GM21737 (cell line): ENCODE results near the gene UMAD1.
"Not testable (repeated sequence)": the region's sequence is repeated elsewhere in the genome, so short reads cannot be mapped to it uniquely, and the experiment has no call there.

Experiments used
- ATAC-seq: cut with Tn5 transposase; IDR thresholded peaks from one replicate; pipeline ENCODE4 v1.9.1; 2021; ENCODE audit warnings: mild to moderate bottlenecking, moderate library complexity; ENCODE audit not compliant: unreplicated experiment

The UMAD1 gene

DNA sequence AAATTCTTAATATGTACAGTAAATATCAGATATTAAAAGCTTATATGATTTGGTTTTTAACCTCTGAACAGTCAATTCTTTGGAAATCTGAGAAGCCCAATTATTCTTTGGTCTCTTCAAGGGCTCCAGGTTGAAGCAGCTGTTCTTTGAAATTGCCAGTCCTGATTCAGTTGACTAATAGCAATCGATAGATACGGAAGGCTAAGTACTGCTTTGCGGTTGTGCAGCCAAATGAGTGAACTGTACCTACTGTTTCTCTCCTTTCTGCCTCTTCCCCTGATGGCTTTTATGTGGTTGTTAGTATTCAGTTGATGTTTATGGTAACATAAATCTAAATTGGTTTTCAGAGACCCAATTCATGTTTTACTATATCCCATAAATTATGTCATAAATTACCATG, 181.0 kb downstream of the UMAD1 start:
- ATAC-seq: no peak

DNA sequence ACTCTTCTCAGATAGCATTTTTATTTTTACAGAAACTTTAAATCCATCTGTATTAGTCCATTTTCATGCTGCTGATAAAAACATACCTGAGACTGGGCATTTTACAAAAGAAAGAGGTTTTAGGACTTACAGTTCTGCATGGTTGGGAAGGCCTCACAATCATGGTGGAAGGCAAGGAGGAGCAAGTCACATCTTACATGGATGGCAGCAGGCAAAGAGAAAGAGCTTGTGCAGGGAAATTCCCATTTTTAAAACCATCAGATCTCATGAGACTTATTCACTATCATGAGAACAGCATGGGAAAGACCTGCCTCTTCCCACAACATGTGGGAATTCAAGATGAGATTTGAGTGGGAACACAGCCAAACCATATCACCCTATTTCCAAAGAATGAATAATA, 184.7 kb downstream of the UMAD1 start:
- not testable (repeated sequence) for ATAC-seq

DNA sequence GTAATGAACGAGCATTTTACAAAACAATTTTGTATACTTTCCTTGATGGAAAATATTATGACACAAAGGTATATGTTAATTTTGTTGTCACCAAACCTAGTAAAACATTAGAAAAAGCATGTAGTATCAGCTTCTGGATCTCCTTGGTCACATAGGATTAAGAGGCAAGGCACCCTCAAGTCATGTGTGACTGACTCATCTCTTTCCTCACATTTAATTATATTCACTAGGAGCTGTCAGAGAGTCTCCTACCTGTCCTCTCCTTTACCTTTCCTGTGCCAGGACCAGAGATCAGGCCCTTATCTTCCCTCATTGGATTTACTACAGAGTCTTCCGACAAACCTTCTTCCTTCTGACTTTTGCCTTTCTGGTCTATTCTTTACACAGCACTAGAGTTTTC, 189.1 kb downstream of the UMAD1 start:
- no peak for ATAC-seq

DNA sequence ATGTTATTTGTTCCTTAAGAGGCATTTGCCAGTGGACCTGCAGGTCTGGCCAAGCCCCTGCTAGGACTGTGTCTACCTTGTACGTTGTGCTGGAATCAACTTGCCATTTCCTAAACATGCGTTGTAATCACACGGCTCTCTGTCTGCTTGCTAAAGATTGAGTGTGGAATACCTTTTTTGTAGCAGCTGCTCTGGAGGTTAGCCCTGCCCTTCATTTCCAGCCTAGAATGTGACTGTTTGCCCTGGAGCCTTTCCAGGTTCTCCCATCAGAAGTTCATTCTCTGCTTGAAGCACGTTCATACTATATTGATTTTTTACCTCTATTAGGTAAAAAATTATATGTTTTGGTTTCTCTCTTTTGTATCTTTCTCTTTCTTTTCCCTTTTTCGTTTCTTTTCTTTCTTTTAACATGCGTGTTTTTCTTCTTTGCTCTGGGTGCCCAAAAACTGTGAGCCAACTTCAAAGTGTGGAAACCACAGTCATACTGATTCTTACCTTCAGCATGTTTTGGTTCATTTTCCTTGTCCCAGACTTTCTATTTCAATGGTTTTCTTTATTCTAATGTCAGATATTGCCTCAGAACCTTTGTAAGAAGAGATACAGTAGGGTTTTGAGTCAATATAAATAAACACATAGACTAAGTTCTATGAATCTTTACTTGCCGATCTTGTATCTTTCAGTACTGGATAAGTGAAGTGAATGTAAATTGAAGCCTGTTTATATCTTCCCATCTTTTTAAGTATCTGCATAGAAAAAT, 189.7 kb downstream of the UMAD1 start:
- ATAC-seq: no peak

DNA sequence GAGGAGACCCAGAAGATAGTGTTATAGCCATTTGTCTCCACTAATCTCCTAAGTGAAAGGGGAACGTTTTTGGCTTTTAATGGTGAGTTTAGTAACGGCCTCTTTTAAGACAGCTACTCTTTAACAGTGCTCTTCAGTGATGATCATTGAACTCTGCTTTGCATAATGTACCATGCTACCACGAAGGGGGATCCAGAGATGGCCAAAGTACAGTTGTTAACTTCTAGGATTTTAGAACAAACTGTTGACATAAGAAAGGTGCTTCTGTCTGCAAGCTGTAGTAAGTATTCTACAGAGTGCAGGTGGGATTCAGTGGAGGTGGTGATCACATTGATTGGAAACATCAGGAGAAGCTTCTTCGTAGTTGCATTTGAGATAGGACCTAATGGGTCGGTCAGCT, 192.0 kb downstream of the UMAD1 start:
- ATAC-seq: no peak

DNA sequence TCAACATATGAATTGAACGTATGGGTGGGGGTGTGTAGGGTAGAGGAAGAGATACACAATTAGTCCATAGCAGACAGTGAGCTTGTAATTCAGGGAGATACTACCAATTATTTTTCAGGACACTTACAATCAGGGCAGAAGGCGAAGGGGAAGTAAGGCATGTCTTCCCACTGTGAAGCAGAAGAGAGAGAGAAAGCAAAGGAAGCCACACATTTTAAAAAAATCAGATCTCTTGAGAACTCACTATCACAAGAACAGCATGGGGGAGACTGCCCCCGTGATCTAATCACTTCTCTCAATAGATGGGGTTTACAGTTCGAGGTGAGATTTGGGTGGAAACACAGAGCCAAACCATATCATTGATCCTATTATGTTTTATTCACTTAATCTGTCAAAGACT, 194.2 kb downstream of the UMAD1 start:
- no peak for ATAC-seq

DNA sequence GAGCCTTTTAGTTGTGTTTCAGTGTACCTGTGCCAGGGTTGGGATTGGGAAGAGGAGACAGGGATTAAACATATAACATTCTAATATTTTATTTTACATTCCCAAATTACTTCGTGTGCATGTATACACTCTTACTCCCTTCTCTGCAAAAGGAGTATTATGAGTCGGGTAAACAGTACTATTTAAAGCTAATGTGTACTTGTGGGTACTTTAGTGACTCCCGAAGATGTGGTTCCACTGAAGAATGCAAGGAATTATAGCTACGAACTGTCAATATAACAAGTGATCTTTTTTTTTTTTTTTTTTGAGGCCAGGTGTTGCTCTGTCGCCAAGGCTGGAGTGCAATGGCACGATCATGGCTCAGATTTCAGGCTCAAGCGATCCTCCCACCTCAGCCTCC, 200.5 kb downstream of the UMAD1 start:
- no peak for ATAC-seq

DNA sequence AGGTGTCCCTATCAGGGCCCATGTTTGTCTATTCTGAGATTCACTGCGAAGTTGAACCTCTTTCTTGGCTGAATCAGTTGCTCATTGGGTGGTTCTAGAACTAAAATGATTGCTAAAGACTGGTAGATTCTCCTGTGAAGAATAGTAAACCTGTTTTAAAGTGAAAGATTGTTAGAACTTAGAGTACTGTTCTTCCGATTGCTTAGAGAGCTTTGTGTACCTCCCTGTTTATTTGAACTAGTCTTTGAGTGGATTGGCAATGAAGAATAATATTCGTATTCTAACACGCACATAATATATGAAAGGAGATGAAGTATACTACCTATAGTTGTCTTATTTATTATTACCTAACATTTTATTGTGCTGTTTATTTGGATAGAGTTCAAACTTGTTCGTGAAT, 202.7 kb downstream of the UMAD1 start:
- no peak for ATAC-seq

DNA sequence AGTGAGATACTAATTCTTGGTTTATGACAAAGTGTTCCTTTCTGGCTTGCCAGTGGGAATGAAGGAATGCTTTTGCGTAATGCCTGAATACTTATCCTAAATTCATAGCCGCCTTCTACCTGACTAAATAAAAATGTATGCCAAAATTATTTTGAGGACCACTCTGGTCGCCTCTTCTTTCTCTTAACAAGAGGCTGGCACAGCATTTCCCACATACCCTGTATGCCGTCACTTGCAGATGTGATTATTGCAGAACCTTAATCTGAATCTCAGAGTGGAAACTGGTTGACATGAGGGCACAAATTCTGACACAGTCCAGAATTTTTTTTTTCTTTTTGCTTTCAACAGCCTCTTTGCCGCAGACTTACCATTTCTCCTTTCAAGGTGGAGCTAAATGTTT, 203.4 kb downstream of the UMAD1 start:
- no peak for ATAC-seq

DNA sequence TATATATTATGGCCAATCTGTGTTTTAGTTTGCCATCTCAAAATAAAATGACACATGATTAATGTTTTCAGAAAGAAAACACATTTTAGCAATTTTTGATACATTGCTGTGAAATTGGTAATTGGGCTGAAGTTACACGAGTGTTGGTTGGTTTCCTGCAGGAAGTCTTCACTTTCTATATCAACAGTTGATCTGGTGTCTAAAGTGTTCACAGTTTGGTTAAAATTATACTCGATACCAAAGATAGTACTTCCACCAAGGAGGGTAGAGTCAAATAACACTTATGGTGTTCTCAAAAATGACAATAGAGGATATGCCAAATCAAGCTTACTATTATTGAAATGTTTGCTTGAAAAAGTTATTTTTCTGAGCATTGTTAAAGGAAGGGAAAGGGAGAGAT, 207.7 kb downstream of the UMAD1 start:
- ATAC-seq: no peak

DNA sequence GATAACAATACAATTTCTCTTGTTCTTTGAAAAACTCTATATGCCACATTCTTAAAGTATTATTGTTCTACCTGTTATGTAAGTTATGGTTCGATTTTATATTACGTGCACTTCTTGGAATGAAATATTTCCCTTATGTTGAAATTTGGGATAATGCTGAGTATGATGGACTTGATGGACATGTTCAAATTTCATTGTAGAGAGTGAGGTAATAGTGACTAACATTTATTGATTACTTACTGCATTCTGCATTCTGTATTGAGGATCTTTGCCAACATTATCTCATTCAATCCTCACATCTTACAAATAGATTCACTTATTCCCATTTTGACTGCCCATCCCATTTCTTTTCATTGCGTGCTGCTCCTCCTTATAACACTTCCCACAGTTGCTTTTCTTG, 208.3 kb downstream of the UMAD1 start:
- no peak for ATAC-seq

DNA sequence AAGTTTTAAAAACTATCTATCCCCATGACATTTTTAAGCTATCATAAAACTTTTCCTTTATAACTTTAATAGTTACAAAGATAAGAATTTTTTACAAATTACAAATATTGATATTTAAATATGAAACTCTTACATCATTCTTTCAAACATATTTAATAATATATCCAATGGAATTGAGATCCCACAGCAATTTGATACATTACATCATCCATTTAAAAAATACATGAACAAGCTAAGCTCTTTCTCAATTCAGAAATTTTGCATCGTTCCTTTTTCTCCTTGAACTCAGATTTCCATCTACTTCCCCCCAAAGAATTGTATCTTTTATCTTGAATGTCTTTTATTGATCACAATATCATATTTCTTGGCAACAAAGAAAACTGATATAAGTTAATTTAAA, 209.6 kb downstream of the UMAD1 start:
- ATAC-seq: no peak

DNA sequence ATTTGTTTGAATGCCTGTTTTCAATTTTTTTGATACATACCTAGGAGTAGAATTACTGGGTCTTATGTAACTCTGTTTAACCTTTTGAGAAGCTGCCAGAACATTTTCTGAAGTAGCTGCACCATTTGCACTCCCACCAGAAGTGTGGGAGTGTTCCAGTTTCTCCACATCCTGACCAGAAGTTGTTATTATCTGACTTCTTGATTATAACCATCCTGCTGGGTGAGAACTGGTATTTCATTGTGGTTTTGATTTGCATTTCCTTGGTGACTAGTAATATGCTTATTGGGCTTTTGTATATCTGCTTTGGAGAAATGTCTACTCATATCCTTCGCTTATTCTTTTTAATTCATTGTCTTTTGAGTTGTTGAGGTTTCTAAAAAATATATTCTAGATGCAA, 210.8 kb downstream of the UMAD1 start:
- no peak for ATAC-seq

DNA sequence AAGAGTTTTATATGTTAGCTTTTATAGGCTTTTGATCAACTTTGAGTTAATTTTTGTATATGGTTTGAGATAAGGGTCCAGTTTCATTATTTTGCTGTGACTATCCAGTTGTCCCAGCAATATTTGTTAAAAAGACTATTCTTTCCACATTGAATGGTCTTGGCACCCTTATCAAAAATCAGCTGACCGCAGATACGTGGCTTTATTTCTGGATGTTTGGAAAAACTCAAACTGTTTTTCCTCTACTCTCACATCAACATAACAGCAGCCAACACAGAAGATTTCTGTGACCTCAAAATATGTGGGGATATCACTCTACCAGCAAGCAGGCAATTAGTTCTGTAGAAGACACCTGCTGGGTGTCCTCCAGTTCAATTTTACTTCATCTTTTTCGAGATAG, 211.4 kb downstream of the UMAD1 start:
- no peak for ATAC-seq

DNA sequence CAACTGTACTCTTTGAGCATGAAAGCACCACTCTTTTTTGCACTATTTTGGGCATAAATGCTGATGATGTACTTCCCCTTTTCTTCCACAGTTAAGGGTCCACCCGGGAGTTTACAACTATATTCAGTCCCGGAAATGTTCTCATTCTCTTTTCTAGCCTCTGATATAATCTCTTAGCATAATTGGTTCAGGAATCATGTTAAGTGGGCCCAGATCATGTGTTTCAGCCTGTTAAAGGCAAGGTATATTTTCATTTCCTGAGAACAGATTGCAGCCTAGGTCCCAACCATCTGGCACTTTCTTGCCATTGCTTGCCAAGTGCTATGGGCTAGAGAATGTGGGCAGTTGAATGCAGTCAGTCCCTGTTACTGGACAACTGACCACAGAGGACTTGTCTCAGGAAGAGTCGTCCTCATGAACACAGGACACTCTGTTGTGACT, 216.6 kb downstream of the UMAD1 start:
- ATAC-seq: no peak

DNA sequence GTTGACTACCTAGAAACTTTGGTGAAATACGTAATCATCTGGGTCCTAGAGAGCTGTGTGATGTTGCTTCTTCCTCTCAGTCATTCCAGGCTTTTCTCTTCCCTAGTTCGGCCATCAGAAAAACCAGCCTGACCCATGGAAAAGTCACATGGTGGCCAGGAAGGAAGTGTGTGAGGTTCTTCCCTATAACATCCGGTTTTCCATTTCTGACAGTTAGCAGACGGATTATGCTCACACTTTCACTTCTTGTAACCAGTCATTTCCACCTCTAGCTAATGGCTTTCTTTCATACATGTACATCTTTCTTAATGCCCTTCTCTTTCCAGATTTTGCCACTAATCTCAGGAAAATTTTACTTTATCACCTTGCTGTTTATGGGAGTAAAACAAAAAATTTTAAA, 218.0 kb downstream of the UMAD1 start:
- no peak for ATAC-seq

DNA sequence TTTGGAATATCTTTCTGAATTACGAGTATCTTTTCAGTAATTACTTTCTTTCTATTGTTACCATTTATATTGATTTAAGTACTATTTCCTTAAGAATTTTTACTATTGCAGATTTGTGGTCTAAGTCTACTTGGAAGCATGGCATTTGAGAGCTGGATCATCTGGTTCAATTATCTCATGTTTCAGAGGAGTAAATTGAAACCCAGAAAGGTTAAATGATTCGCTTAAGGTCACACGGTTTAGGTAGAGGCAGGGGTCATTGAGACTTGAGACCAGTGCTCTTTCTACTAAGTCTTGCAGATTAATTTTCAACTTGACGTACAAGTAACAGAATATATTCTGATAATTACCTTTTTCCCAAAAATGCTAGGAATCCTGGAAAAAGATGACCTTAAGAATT, 218.9 kb downstream of the UMAD1 start:
- no peak for ATAC-seq

DNA sequence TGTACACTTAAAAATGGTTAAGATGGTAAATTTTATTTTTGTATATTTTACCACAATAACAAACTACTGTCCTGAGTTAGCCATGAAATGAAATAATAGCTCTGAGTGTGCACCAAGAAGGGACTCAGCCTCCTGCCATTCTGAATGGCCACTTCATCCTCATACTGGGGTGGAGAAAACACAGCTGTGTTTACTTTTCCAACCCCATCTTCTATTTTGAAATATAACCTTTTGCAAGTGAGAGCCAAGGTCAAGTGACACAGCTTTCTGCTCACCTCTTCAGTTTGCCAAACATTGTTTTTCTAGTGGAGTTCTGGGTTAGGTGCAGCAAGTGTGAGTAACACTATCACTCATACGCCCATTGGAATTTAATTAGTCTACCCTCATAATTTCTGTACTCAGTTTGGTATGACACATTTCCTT, 220.7 kb downstream of the UMAD1 start:
- no peak for ATAC-seq

DNA sequence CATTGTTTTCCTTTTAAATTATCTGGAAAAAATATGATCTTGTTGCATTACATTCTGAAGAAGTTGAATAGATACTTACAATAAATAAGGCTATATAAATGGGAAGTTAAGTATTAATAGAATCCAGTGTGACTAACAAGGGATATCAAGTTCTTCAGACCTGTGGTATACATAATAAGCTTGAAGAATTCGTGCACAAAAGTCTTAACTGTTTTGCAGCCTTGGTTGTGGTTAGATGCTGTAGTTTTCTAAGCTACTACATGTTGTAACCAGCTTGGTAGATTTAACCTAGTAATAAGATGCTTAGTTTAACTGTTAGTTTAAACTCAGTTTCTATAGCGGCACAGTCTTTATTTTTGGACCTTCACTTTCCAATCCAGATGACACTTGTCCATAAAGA, 221.8 kb downstream of the UMAD1 start:
- ATAC-seq: no peak

DNA sequence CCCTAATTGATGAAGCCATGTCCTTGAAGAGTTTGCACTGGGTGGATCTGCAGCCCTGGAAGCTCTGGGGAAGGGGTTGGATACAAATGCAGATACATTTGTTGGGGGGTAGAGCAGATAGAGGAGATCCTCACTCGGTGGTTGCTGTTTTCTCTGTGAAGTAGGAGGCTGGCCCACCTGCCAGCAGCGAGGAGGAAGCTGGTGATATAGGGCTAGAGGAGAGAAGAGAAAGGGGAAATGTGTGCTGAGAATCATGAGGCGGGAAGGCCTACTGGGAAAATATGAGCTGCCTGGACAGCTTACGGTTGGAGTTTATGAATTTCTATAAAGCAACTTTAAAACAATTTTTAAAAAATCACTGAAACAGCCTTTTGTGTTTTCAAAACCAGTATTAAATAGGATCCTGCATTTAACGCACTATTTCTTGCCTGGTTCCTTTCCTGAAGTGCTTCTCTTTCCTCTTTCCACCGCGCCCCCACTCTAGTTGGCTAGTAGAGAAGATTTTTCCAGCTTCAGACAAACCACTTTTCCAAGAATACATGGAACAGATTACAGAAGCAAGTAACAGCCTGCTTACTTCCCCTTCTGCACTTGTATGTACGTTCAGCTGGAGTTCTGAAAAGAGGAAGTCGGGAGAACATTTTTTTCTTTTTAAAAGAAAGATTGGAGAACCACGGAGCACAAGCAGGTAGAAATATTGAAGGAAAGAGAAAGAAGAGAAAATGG, 227.5 kb downstream of the UMAD1 start:
- ATAC-seq: no peak

DNA sequence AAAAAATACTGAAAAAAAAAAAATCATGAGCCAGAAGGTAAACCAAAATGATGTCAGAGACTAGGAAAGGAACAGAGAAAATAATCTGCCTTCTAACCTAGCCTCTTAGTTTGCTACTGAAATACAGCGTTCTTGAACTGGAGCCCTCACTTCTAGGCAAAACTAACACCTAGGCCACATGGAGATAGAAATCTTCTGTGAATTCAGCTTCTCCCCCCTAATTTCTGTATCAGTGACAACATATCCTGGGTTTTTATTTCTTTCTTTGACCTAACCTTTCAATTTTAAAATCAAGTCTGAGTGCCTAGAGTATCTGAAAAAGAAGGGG, 228.0 kb downstream of the UMAD1 start:
- no peak for ATAC-seq

DNA sequence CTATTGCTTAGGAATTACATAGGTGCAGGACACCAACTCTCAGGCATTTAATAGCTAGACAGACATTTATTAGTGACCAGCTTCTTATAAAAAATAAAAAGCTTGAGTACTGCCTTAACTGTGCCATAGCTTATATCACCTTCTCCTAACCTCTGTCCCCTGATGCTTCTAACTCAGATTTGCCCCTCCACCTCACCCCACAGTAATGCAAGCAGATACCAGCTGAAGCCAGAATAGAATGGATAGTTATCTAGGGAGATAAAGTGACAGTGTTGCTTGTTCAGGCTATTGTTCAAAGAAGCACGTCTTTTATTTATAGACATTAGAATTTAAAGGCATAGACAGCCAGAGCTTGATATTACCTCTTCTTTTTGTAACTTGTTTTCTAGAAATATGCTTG, 228.5 kb downstream of the UMAD1 start:
- no peak for ATAC-seq

DNA sequence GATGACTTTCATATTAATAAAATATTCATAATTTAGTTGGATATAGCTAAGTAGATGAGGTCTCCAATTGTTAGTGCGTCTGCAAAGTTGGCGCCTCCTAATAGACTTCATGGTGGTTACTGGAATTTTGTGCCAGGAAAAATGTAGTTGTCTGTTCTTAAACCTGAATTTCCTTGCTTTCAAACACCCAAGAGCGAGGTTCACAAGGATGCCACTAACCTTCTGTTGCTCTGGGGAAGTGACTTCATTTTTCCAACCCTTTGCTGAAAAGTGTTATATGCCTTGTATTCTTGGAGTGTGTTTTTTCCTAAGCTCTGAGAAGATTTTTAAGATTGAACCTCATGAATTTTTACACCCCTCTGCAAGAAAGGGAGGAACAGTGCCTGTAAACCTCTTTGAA, 229.1 kb downstream of the UMAD1 start:
- no peak for ATAC-seq
